GM12878 (cell line): ENCODE measurements around the gene CFAP57. TPM values are rescaled to one million over a fixed set of nuclear protein-coding genes. Genes with fewer than 3 reads are reported as not detected.
A peak's percentile ranks its signal among the peaks of the same experiment; 100 is the strongest.

Experiments used
- IKZF1 ChIP-seq: fragments of 450-650 bp; conservative IDR thresholded peaks from 2 replicates; pipeline ENCODE4 v1.6.1; 2017; ENCODE audit warnings: antibody characterized with exemption, mild to moderate bottlenecking
- MYC ChIP-seq: IDR thresholded peaks from 2 replicates; pipeline ENCODE4 v1.6.1; 2011; ENCODE audit warnings: mild to moderate bottlenecking, low read length, moderate library complexity, inconsistent platforms; ENCODE audit not compliant: insufficient read depth, insufficient replicate concordance, insufficient read length, severe bottlenecking
- NFYA ChIP-seq: IDR thresholded peaks from 2 replicates; pipeline ENCODE4 v1.6.1; 2011; ENCODE audit warnings: low read depth, mild to moderate bottlenecking, low read length, improper control_type of control experiment, borderline replicate concordance
- RBBP5 ChIP-seq: fragments of 200-600 bp; sonication (generic); conservative IDR thresholded peaks from 2 replicates; pipeline ENCODE4 v1.6.1; 2016
- RFX5 ChIP-seq: IDR thresholded peaks from 2 replicates; pipeline ENCODE4 v1.6.1; 2011; ENCODE audit warnings: low read depth, low read length, improper control_type of control experiment
- ZNF207 ChIP-seq: fragments of 450-650 bp; IDR thresholded peaks from 2 replicates; pipeline ENCODE4 v1.6.1; 2014; ENCODE audit warnings: antibody characterized with exemption, mild to moderate bottlenecking, borderline replicate concordance
- ZNF384 ChIP-seq: IDR thresholded peaks from 2 replicates; pipeline ENCODE4 v1.6.1; 2012; ENCODE audit warnings: low read depth, mild to moderate bottlenecking, low read length, improper control_type of control experiment, borderline replicate concordance
- polyA plus RNA-seq, 11 experiments: library from polyadenylated mRNA; depleted of rRNA in 4 of 11; unstranded in 6 of 11; stranded (reverse) in 5 of 11; fragments of >200 nt; fragmentation: Nextera tagmentation in 4 of 11; fragmentation: Illumina TruSeq in 1 of 11; extraction: Ambion mirVana in 4 of 11; extraction: Trizol in 1 of 11; gene quantifications; 1 replicate in 1 of 11; 2 replicates in 10 of 11; pipeline versions ENCODE4 v1.2.1 to v1.2.3, GENCODE V29; 2011 to 2016; ENCODE audit warnings: inconsistent platforms in 2 of 11, missing spikeins in 2 of 11, low read depth in 1 of 11
- total RNA-seq, 4 experiments: library from RNA; depleted of rRNA in 3 of 4; stranded (reverse); fragments of >200 nt in 3 of 4; fragmentation: Illumina TruSeq in 1 of 4; extraction: Trizol in 1 of 4; gene quantifications; 2 replicates each; pipeline versions ENCODE4 v1.2.1 to v1.2.3, GENCODE V29; 2013 to 2021
- TF ChIP-seq, protein P1 (sequence below): IDR thresholded peaks from 2 replicates; pipeline ENCODE4 v1.6.1; 2011; ENCODE audit warnings: borderline replicate concordance, low read depth, mild to moderate bottlenecking, moderate library complexity, low read length; ENCODE audit not compliant: insufficient read depth, poor library complexity, severe bottlenecking
- TF ChIP-seq, protein P2 (sequence below): fragments of 450-650 bp; IDR thresholded peaks from 2 replicates; pipeline ENCODE4 v1.6.1; 2017; ENCODE audit warnings: borderline replicate concordance
- TF ChIP-seq, protein P3 (sequence below): fragments of 450-650 bp; IDR thresholded peaks from 2 replicates; pipeline ENCODE4 v1.6.1; 2017; ENCODE audit warnings: mild to moderate bottlenecking, moderate library complexity
- TF ChIP-seq, protein P4 (sequence below): fragments of 450-650 bp; IDR thresholded peaks from 2 replicates; pipeline ENCODE4 v1.6.1; 2017; ENCODE audit warnings: mild to moderate bottlenecking, moderate library complexity
- TF ChIP-seq, protein P5 (sequence below): fragments of 450-650 bp; IDR thresholded peaks from 2 replicates; pipeline ENCODE4 v1.6.1; 2017; ENCODE audit warnings: mild to moderate bottlenecking, low read depth, inconsistent platforms; ENCODE audit not compliant: poor library complexity, severe bottlenecking

Gene CFAP57
- total and polyA plus RNA-seq, 10 of the 15 experiments (the other 5 are each of a cell fraction or from before 2014, with no cell fraction given), result 0.45 to 4.8 (median 1.3) TPM

DNA sequence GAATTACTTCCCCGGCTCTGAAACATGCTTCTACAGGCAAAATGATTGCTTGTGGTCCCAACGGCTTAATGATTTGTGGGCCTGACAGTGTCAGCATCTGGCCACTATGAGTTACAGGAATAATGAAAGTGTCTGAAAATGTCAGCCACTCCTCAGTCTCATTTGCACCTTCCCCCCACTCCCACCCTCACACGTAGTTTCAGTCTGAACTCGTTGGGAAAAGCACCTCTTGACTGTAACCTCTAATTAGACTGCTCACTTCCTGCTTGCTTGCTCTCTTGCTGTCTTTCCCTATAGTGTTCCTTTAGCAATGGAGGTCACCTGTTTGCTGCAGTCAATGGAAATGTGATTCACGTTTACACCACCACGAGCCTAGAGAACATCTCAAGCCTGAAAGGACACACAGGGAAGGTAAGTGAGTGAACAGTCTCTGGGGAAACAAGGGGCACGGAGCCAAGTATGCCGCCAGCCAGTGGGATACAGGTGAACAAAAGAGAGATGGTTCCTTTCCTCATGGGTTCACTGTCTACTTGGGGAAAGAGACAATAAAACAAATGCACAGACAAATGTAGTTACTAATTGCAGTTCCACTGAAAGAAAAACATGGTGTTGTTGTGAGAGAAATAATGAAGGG, 27.1 kb downstream of the CFAP57 start (continued):
- no peak for TF ChIP-seq RFX5
- TF ChIP-seq, protein P1, sequence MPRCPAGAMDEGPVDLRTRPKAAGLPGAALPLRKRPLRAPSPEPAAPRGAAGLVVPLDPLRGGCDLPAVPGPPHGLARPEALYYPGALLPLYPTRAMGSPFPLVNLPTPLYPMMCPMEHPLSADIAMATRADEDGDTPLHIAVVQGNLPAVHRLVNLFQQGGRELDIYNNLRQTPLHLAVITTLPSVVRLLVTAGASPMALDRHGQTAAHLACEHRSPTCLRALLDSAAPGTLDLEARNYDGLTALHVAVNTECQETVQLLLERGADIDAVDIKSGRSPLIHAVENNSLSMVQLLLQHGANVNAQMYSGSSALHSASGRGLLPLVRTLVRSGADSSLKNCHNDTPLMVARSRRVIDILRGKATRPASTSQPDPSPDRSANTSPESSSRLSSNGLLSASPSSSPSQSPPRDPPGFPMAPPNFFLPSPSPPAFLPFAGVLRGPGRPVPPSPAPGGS, result no peak
- TF ChIP-seq, protein P2, sequence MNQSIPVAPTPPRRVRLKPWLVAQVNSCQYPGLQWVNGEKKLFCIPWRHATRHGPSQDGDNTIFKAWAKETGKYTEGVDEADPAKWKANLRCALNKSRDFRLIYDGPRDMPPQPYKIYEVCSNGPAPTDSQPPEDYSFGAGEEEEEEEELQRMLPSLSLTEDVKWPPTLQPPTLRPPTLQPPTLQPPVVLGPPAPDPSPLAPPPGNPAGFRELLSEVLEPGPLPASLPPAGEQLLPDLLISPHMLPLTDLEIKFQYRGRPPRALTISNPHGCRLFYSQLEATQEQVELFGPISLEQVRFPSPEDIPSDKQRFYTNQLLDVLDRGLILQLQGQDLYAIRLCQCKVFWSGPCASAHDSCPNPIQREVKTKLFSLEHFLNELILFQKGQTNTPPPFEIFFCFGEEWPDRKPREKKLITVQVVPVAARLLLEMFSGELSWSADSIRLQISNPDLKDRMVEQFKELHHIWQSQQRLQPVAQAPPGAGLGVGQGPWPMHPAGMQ, result no peak
- TF ChIP-seq, protein P3, sequence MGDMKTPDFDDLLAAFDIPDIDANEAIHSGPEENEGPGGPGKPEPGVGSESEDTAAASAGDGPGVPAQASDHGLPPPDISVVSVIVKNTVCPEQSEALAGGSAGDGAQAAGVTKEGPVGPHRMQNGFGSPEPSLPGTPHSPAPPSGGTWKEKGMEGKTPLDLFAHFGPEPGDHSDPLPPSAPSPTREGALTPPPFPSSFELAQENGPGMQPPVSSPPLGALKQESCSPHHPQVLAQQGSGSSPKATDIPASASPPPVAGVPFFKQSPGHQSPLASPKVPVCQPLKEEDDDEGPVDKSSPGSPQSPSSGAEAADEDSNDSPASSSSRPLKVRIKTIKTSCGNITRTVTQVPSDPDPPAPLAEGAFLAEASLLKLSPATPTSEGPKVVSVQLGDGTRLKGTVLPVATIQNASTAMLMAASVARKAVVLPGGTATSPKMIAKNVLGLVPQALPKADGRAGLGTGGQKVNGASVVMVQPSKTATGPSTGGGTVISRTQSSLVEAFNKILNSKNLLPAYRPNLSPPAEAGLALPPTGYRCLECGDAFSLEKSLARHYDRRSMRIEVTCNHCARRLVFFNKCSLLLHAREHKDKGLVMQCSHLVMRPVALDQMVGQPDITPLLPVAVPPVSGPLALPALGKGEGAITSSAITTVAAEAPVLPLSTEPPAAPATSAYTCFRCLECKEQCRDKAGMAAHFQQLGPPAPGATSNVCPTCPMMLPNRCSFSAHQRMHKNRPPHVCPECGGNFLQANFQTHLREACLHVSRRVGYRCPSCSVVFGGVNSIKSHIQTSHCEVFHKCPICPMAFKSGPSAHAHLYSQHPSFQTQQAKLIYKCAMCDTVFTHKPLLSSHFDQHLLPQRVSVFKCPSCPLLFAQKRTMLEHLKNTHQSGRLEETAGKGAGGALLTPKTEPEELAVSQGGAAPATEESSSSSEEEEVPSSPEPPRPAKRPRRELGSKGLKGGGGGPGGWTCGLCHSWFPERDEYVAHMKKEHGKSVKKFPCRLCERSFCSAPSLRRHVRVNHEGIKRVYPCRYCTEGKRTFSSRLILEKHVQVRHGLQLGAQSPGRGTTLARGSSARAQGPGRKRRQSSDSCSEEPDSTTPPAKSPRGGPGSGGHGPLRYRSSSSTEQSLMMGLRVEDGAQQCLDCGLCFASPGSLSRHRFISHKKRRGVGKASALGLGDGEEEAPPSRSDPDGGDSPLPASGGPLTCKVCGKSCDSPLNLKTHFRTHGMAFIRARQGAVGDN, result 0 out of 2 replicates have a peak, but pooled peaks have one; percentile 39
- TF ChIP-seq, protein P4, sequence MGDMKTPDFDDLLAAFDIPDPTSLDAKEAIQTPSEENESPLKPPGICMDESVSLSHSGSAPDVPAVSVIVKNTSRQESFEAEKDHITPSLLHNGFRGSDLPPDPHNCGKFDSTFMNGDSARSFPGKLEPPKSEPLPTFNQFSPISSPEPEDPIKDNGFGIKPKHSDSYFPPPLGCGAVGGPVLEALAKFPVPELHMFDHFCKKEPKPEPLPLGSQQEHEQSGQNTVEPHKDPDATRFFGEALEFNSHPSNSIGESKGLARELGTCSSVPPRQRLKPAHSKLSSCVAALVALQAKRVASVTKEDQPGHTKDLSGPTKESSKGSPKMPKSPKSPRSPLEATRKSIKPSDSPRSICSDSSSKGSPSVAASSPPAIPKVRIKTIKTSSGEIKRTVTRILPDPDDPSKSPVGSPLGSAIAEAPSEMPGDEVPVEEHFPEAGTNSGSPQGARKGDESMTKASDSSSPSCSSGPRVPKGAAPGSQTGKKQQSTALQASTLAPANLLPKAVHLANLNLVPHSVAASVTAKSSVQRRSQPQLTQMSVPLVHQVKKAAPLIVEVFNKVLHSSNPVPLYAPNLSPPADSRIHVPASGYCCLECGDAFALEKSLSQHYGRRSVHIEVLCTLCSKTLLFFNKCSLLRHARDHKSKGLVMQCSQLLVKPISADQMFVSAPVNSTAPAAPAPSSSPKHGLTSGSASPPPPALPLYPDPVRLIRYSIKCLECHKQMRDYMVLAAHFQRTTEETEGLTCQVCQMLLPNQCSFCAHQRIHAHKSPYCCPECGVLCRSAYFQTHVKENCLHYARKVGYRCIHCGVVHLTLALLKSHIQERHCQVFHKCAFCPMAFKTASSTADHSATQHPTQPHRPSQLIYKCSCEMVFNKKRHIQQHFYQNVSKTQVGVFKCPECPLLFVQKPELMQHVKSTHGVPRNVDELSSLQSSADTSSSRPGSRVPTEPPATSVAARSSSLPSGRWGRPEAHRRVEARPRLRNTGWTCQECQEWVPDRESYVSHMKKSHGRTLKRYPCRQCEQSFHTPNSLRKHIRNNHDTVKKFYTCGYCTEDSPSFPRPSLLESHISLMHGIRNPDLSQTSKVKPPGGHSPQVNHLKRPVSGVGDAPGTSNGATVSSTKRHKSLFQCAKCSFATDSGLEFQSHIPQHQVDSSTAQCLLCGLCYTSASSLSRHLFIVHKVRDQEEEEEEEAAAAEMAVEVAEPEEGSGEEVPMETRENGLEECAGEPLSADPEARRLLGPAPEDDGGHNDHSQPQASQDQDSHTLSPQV, result no peak
- TF ChIP-seq IKZF1, result peak; percentile 97
- no peak for TF ChIP-seq NFYA
- no peak for TF ChIP-seq MYC
- TF ChIP-seq ZNF384, result no peak
- TF ChIP-seq, protein P5, sequence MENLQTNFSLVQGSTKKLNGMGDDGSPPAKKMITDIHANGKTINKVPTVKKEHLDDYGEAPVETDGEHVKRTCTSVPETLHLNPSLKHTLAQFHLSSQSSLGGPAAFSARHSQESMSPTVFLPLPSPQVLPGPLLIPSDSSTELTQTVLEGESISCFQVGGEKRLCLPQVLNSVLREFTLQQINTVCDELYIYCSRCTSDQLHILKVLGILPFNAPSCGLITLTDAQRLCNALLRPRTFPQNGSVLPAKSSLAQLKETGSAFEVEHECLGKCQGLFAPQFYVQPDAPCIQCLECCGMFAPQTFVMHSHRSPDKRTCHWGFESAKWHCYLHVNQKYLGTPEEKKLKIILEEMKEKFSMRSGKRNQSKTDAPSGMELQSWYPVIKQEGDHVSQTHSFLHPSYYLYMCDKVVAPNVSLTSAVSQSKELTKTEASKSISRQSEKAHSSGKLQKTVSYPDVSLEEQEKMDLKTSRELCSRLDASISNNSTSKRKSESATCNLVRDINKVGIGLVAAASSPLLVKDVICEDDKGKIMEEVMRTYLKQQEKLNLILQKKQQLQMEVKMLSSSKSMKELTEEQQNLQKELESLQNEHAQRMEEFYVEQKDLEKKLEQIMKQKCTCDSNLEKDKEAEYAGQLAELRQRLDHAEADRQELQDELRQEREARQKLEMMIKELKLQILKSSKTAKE, result peak; percentile 97
- TF ChIP-seq ZNF207, result no peak
- TF ChIP-seq RBBP5, result no peak
